8988T (cell line): ENCODE measurements around the gene MYLIP.

ENCODE experiments used
- DNase-seq: peaks from one replicate; pipeline ENCODE4 v3.0.0; 2011

MYLIP gene

DNA sequence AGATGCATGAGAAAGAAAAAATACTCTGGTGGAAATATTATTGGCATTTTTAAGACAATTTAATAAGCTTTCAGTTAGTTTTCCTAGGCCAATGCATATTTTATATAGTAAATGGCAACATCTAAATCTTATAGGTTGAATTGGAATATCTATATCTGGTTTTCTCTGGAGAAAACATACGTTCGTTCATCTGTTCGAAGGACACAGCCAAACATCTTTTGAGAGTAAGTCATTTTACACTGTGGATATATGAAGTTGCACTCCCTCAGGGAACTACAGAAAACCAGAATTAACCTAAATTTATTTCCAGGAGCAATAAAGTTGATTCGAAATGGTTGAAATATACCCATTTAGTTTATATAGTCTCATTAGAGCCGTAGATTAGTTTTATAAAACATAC is 49.0 kb downstream of the MYLIP start:
- no peak for DNase-seq

DNA sequence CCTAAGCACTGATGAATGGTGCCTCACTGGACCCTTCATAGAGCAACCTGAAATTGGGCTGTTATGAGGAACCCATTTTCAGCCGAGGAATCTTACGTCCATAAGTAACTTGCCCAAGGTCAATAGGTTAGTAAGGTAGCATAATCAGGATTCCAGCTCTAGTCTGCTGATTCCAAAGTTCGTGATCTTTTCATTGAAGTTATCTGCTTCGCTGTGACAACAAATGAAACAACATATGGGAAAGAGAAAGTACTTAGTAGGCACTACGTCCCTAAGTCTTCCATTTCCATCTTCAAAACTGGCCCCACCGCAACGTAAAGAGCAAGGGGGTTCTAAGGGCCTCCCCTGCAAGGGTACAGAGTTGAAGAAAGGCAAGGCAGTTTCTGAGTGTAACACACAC is 49.5 kb downstream of the MYLIP start:
- DNase-seq, result no peak

DNA sequence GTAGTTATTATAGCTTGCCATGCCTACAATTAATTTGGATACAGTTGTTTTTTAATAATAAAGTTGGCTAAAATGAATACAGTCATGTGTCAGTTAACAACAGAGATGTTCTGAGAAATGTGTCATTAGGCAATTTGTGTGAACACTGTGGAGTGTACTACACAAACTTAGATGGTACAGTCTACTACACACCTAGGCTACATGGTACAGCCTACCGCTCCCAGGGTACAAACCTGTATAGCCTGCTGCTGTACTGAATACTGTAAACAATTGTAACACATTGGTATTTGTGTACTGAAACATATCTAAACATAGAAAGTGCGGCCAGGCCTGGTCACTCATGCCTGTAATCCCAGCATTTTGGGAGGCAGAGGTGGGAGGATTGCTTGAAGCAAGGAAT is 50.2 kb downstream of the MYLIP start:
- no peak for DNase-seq

DNA sequence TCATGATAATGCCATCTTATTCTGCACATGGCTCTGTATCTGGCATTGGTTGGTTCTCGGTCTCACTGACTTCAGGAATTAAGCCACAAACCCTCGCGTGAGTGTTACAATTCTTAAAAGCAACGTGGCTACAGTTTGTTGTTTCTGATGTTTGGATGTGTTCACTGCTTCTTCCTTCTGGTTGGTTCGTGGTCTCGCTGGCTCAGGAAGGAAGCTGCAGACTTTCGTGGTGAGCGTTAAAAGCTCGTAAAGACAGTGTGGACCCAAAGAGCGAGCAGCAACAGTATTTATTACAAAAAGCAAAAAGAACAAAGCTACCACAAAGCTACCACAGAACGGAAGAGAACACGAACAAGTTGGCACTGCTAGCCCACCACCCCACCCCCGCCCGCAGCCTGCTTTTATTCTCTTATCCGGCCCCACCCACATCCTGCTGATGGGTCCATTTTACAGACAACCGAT is 51.1 kb downstream of the MYLIP start:
- no peak for DNase-seq

DNA sequence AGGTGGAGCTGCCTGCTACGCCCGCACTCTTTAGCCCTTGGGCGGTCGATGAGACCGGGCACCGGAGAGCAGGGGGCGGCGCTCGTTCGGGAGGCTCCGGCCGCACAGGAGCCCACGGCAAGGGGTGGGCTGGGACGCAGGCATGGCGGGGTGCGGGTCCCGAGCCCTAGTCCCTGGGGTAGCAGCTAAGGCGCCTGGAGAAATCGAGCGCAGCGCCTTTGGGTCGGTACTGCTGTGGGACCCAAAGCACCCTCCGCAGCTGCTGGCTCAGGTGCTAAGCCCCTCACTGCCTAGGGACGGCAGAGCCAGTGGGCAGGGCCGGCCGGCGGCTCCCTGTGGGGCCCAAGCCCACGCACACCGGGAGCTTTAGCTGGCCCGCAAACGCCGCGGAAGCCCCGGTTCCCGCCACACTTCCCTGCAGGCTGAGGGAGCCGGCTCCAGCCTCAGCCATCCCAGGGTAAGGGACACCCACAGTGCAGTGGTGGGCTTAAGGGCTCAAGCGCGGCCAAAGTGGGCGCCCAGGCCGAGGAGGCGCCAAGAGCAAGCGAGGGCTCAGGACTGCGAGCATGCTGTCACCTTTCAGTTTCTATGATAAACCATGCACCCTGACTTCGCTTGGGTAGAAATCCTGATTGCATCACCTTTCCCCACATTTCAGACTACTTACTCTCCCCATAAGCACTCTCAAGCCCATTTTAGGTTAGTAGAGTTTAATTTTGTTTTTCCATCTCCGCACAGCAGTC is 52.0 kb downstream of the MYLIP start:
- no peak for DNase-seq

DNA sequence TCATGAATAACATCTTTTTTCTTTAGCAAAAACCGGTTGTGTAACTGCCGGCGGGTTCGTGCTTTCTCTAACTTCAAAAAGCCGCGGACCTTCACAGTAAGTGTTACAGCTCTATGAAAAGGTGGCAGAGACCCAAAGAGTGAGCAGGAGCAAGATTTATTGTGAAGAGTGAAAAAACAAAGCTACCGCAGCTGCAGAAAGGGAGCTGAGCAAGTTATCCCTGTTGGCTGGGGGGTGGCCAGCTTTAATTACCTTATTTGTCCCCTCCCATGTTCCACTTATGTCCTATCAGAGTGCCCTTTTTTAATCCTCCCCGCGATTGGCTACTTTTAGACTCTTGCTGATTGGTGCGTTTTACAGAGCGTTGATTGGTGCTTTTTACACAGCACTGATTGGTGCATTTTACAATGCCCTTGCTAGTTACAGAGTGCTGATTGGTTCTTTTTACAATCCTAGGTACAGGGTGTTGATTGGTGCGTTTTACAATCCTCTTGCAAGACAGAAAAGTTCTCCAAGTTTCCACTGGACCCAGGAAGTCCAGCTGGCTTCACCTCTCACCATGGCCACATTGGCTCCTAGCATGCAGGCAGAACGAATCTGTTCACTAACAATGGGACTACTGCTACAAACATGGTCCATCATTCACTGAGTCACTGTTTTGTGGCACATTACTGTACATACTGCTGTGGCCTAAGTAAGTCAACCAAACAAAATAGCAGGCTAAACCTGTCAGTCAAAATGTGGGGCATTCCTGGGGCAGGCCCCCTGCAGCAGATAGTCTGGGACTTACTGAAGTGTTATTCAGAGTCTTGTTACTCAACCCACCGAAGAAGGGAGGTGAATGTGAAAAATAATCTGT is 52.8 kb downstream of the MYLIP start:
- DNase-seq, result no peak

DNA sequence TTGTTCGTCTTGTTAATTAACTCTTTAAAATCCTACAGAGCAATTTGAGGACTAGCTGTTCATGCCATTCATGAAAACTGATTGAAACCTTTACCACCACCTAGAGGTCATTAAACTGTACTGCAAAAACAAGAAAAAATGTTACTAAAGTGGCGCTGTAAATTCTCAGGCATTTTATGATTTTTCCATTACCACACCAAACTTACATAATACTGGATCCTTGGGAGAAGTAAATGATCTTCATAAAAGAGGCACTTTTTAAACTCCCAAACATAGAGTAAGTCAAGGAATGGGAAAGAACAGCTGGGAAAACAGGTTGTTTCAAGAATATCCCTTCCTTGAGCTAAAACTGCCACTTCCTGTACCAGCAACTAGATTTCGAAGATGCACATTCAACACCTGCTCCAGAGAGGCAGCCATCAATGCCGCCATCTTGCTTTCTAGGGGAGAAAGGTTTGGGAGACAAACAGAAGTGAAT is 54.3 kb downstream of the MYLIP start:
- DNase-seq, result no peak

DNA sequence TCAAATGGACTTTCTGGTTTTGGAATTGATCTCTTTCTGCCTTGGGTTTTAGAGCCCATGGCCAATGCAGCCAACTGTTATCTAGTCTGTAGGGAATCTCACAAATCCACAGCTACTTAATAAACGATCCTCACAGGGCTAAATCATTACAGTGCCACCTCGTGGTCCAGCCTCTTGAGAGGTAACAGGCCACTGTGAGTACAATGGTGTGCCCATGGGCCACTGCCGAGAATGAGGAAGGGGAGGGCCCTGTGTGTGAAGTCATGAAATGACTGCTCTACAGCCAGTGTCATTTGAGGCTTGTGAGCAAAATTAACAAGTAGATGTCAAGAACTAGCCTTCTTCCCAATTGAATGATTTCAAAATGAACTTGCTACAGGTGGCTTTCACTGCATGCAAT is 55.2 kb downstream of the MYLIP start:
- no peak for DNase-seq

DNA sequence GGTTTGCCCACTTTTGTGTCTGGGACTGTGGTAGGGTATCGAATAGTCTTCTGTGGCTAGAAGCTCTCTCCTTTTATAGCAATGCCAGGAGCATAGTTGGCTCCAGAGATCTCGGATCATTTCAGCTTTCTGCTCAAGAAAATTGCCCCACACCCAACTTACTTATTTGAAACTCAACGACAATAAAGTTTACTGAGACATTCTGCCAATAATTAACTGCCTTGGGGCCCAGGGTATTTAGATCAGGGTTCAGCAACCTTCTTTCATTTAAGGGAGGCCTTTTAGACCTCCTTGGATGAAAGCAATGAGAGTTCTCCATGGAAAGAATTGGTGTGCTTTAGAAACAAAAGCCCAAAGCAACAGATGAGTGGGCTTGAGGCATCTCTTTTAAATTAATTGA is 55.7 kb downstream of the MYLIP start:
- no peak for DNase-seq

DNA sequence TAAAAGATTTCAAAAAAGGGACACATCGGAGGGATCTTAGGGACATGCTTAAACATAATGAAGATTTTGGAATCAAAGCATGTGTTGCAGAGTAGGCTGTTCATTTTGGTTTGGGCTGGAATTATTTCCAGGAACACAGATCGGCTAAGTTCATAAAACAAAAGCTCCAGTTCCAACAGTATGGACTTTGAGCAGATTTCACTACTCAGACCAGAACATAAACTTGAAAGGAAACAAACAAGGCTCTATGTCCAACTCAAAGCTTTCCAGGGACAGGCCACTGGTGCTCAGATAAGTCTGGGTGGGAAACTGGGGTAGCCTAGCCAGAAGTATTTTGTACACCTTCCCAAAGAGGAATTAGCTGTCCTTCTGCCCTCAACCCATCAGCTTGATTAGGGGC is 58.3 kb downstream of the MYLIP start:
- no peak for DNase-seq

DNA sequence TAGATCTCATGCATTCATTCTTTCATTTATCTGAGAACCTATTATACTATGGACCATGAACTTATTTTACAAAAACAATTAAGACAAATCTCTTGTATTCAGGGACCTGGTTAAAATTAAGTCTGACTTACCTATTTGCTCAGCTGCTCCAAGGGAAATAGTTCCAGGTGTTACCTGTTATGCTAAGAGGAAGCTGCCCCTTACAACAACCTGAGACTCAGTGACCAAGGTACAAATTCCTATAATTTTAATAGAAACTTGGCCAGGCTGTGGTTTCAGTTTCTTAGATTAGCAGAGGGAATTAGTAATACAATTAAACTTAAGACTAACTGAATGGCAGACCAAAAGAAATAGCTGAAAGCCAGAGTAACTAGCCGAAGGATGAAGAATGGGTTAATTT is 61.3 kb downstream of the MYLIP start:
- DNase-seq, result no peak

DNA sequence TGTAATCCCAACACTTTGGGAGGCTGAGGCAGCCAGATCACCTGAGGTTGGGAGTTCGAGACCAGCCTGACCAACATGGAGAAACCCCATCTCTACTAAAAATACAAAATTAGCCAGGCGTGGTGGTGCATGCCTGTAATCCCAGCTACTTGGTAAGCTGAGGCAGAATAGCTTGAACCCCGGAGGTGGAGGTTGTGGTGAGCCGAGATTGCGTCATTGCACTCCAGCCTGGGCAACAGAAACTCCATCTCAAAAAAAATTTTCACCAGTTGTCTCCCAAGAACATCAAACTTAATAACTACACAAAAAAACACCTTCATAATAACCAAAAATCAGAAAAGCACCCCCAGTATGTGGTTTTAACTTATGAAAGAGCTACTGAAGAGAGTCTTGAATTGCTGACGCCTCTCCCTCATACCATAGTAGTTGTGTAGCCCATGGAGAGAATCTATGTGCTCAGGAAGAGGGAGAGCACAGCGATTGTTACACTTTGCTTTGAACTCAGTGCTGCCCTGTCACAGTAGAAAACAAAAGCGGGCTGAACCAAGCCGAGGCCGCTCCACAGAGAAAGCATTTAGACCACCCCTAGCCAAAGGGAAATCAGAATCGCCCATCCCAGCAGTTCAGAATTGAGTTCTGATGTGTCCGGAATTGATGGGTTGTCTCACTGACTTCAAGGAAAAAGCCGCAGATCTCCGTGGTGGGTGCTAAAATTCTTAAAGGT is 67.5 kb downstream of the MYLIP start:
- no peak for DNase-seq

DNA sequence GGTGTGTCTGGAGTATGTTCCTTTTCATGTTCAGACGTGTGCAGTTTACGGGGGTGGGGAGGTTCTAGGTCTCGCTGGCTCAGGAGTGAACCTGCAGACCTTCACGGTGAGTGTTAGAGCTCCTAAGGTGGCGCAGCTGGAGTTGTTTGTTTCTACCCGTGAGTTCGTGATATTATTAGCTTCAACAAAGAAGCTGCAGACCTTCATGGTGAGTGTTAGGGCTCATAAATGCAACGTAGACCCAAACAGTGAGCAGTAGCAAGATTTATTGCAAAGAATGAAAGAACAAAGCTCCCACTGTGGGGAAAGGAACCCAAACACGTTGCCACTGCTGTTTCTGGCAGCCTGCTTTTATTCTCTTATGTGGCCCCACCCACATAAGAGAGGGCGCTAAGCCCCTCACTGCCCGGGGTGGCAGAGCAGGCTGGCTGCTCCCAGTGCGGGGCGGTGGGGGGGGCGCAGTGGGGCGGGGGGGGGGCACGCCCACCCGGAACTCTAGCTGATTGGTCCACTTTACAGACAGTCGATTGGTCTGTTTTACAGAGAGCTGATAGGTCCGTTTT is 68.2 kb downstream of the MYLIP start:
- DNase-seq, result no peak
